Mesothelial cell of epicardium (in vitro differentiated cells): Measurements from ENCODE around the gene DISC1. TPM values are rescaled to one million over a fixed set of nuclear protein-coding genes. Genes with fewer than 3 reads are reported as not detected.

Experiments used
- DNase-seq, 2 experiments: peaks; one replicate each; pipeline ENCODE4 v3.0.0; 2021; ENCODE audit warnings: low spot score in 2 of 2; ENCODE audit not compliant: unreplicated experiment in 2 of 2
- H3K27ac Mint-ChIP-seq: 2 replicates; pipeline ENCODE4 v1.8.0; 2021; ENCODE audit warnings: mixed read lengths
- H3K27me3 Mint-ChIP-seq: 2 replicates; pipeline ENCODE4 v1.8.0; 2021; ENCODE audit warnings: low read depth, mixed read lengths
- H3K36me3 Mint-ChIP-seq: 2 replicates; pipeline ENCODE4 v1.8.0; 2021; ENCODE audit warnings: mixed read lengths
- H3K4me1 Mint-ChIP-seq: 2 replicates; pipeline ENCODE4 v1.8.0; 2021; ENCODE audit warnings: mixed read lengths
- H3K4me3 Mint-ChIP-seq: 2 replicates; pipeline ENCODE4 v1.8.0; 2021; ENCODE audit warnings: mild to moderate bottlenecking, moderate library complexity, mixed read lengths
- H3K9me3 Mint-ChIP-seq: 2 replicates; pipeline ENCODE4 v1.8.0; 2021; ENCODE audit warnings: mixed read lengths
- CTCF ChIP-seq: fragments of 200-600 bp; sonication (generic); IDR thresholded peaks from one replicate; pipeline ENCODE4 v1.5.0; 2021; ENCODE audit warnings: antibody characterized with exemption; ENCODE audit not compliant: unreplicated experiment
- total RNA-seq: library from RNA; stranded (reverse); gene quantifications from 3 replicates; pipeline ENCODE4 v1.2.1, GENCODE V29; 2021

Gene DISC1
- total RNA-seq, 1 donor from 2014 or later: 9.1 TPM

- Mint-ChIP-seq H3K4me3 (no peak overlapping the region), H3K27ac (no peak overlapping the region), H3K4me1 (peaks cover 22% of the 10 kb centered on the region), H3K27me3 (no peaks in the 10 kb centered on the region), H3K36me3 (peaks cover 19% of the 10 kb centered on the region), H3K9me3 (peaks cover 23% of the 10 kb centered on the region)
- DNase-seq: no peak
- TF ChIP-seq CTCF: no peak
Observed at GRCh38 chr1:231670755-231671154, 44.2 kb downstream of the DISC1 start.

- Mint-ChIP-seq H3K9me3 (peaks cover 15% of the 10 kb centered on the region), H3K4me1 (peaks cover 18% of the 10 kb centered on the region), H3K27me3 (no peaks in the 10 kb centered on the region), H3K27ac (no peak overlapping the region), H3K36me3 (peaks cover 12% of the 10 kb centered on the region), H3K4me3 (no peak overlapping the region)
- DNase-seq: no peak
- TF ChIP-seq CTCF: no peak
Observed at GRCh38 chr1:231674575-231674974, 48.0 kb downstream of the DISC1 start.

- Mint-ChIP-seq H3K4me3 (no peak overlapping the region), H3K4me1 (peaks cover 18% of the 10 kb centered on the region), H3K27me3 (no peaks in the 10 kb centered on the region), H3K27ac (peak overlapping the region; percentile 83), H3K9me3 (no peaks in the 10 kb centered on the region), H3K36me3 (no peaks in the 10 kb centered on the region)
- no peak for DNase-seq
- TF ChIP-seq CTCF: no peak
Observed at GRCh38 chr1:231676487-231676886, 49.9 kb downstream of the DISC1 start.

GRCh38 chr1:231677442-231677841, 50.9 kb downstream of the DISC1 start:
- Mint-ChIP-seq H3K27me3 (no peaks in the 10 kb centered on the region), H3K4me3 (no peak overlapping the region), H3K9me3 (no peaks in the 10 kb centered on the region), H3K4me1 (peaks cover 18% of the 10 kb centered on the region), H3K27ac (no peak overlapping the region), H3K36me3 (no peaks in the 10 kb centered on the region)
- no peak for DNase-seq
- TF ChIP-seq CTCF: no peak

- Mint-ChIP-seq H3K27ac (no peak overlapping the region), H3K9me3 (no peaks in the 10 kb centered on the region), H3K27me3 (no peaks in the 10 kb centered on the region)
Observed at GRCh38 chr1:231678011-231678432, 51.4 kb downstream of the DISC1 start.

More at GRCh38 chr1:231678011-231678432, 51.4 kb downstream of the DISC1 start:
- peaks cover 18% of the 10 kb centered on the region for H3K4me1 Mint-ChIP-seq
- DNase-seq: no peak
- no peak for TF ChIP-seq CTCF
- H3K4me3 Mint-ChIP-seq: no peak overlapping the region
- no peaks in the 10 kb centered on the region for H3K36me3 Mint-ChIP-seq
